H1 (cell line): ENCODE results near the gene FBN3. TPM values are rescaled to one million over a fixed set of nuclear protein-coding genes. Genes with fewer than 3 reads are reported as not detected.

Experiments used
- CBX8 ChIP-seq: fragments of 300-800, 300-1000 bp; sonication (generic); IDR thresholded peaks from 2 replicates; pipeline ENCODE4 v1.7.1; 2016; ENCODE audit warnings: low read depth, low read length, borderline replicate concordance
- CTBP2 ChIP-seq: IDR thresholded peaks from 2 replicates; pipeline ENCODE4 v1.7.0; 2011; ENCODE audit warnings: borderline replicate concordance, mild to moderate bottlenecking, moderate library complexity, mixed read lengths, low read length; ENCODE audit not compliant: insufficient read depth, insufficient read length
- EGR1 ChIP-seq: IDR thresholded peaks from 2 replicates; pipeline ENCODE4 v1.6.1; 2011; ENCODE audit warnings: low read depth, low read length, borderline replicate concordance
- MAFK ChIP-seq: IDR thresholded peaks from 2 replicates; pipeline ENCODE4 v1.6.1; 2012; ENCODE audit warnings: low read depth, mild to moderate bottlenecking, improper control_type of control experiment, low read length
- PHF8 ChIP-seq: fragments of 200-600 bp; sonication (generic); conservative IDR thresholded peaks from 2 replicates; pipeline ENCODE4 v1.7.1; 2012; ENCODE audit warnings: low read depth, mild to moderate bottlenecking, inconsistent platforms, low read length, moderate library complexity
- POLR2AphosphoS5 ChIP-seq: IDR thresholded peaks from 2 replicates; pipeline ENCODE4 v1.6.1; 2011; ENCODE audit warnings: low read depth, low read length
- RNF2 ChIP-seq: fragments of 200-900, 300-1000 bp; sonication (generic); IDR thresholded peaks from 2 replicates; pipeline ENCODE4 v1.7.1; 2016; ENCODE audit warnings: borderline replicate concordance, low read depth, mild to moderate bottlenecking, antibody characterized with exemption, low read length; ENCODE audit not compliant: poor library complexity, severe bottlenecking; ENCODE audit errors: missing control alignments
- SIN3A ChIP-seq, 2 experiments: IDR thresholded peaks in 1 of 2; conservative IDR thresholded peaks in 1 of 2; 2 replicates each; pipeline ENCODE4 v1.6.1; 2011 to 2012; ENCODE audit warnings: low read length in 2 of 2, improper control_type of control experiment in 1 of 2, low read depth in 1 of 2, mild to moderate bottlenecking in 1 of 2
- polyA plus RNA-seq, 7 experiments: library from polyadenylated mRNA; depleted of rRNA in 3 of 7; stranded (reverse) in 5 of 7; unstranded in 2 of 7; fragments of >200 nt in 5 of 7; fragments of 200-250 nt in 2 of 7; gene quantifications; 1 replicate in 5 of 7; 2 replicates in 1 of 7; 4 replicates in 1 of 7; pipeline versions ENCODE4 v1.2.1 to v1.2.3, GENCODE V29; 2011 to 2013; ENCODE audit warnings: missing spikeins in 2 of 7, mixed read lengths in 2 of 7
- total RNA-seq: library from RNA; stranded (reverse); fragmentation: NEBNext Ultra II Directional; extraction: Animal tissue kit (Norgen Biotek cat#: 25700); gene quantifications from 2 replicates; pipeline ENCODE4 v1.2.1, GENCODE V29; 2021
- TF ChIP-seq, protein P1 (sequence below): IDR thresholded peaks from 2 replicates; pipeline ENCODE4 v1.6.1; 2011; ENCODE audit warnings: low read length, improper control_type of control experiment

FBN3 gene
- total and polyA plus RNA-seq, 2 of the 8 experiments (the other 6 are each of a cell fraction or from before 2014, with no cell fraction given): 37.1 to 38.7 TPM

- TF ChIP-seq, protein P1, sequence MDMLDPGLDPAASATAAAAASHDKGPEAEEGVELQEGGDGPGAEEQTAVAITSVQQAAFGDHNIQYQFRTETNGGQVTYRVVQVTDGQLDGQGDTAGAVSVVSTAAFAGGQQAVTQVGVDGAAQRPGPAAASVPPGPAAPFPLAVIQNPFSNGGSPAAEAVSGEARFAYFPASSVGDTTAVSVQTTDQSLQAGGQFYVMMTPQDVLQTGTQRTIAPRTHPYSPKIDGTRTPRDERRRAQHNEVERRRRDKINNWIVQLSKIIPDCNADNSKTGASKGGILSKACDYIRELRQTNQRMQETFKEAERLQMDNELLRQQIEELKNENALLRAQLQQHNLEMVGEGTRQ: no peak
- no peak for TF ChIP-seq RNF2
- TF ChIP-seq SIN3A (conservative IDR thresholded peaks at IDR 0.05 in 1 of 2, IDR thresholded peaks at IDR 0.05 in 1 of 2; ENCODE audit: low read depth in 1 of 2, low read length in 2 of 2): no peak
- TF ChIP-seq CTBP2: no peak
- TF ChIP-seq MAFK: no peak
- no peak for TF ChIP-seq CBX8
- TF ChIP-seq EGR1: no peak
- TF ChIP-seq PHF8: no peak
- no peak for TF ChIP-seq POLR2AphosphoS5
Observed at GRCh38 chr19:8123683-8124082, 25.7 kb downstream of the FBN3 start (continued).
